ENCODE results near the gene PTPRK.

DNA sequence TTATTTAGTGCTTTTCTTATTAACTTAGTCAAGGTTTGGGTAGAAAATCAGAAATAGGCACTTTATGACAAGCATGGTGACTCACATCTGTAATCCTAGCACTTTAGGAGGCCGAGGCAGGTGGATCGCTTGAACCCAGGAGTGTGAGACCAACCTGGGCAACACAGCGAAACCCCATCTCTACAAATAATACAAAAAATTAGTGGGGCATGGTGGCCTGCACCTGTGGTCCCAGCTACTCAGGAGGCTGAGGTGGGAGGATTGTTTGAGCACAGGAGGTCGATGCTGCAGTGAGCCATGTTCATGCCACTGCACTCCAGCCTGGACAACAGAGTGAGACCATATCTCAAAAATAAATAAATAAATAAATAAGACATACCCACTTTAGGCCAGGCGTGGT is 568.2 kb downstream of the PTPRK start:
- TF ChIP-seq, protein P1, sequence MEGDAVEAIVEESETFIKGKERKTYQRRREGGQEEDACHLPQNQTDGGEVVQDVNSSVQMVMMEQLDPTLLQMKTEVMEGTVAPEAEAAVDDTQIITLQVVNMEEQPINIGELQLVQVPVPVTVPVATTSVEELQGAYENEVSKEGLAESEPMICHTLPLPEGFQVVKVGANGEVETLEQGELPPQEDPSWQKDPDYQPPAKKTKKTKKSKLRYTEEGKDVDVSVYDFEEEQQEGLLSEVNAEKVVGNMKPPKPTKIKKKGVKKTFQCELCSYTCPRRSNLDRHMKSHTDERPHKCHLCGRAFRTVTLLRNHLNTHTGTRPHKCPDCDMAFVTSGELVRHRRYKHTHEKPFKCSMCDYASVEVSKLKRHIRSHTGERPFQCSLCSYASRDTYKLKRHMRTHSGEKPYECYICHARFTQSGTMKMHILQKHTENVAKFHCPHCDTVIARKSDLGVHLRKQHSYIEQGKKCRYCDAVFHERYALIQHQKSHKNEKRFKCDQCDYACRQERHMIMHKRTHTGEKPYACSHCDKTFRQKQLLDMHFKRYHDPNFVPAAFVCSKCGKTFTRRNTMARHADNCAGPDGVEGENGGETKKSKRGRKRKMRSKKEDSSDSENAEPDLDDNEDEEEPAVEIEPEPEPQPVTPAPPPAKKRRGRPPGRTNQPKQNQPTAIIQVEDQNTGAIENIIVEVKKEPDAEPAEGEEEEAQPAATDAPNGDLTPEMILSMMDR (IDR thresholded peaks at IDR 0.05; ENCODE audit: low read length) = no peak
- TF ChIP-seq EZH2 (IDR thresholded peaks at IDR 0.05; ENCODE audit: borderline replicate concordance, low read length) = no peak
